Stimulated activated CD4-positive, alpha-beta T cell treated with anti-CD3 and anti-CD28 coated beads, Interleukin-1b, Interleukin-23, amount 100 ng/mL, for 1 hour (primary cell): ENCODE data around the gene DNAJC4.

Source experiments
- DNase-seq, 2 donors: peaks; one replicate each; pipeline ENCODE4 v3.0.0-alpha.2; 2020; ENCODE audit warnings: low read depth in 2 of 2

DNAJC4 gene

GRCh38 chr11:64278576-64279190 lies 48.3 kb downstream of the DNAJC4 start:
- no peak for DNase-seq

GRCh38 chr11:64281957-64282770 lies 51.8 kb downstream of the DNAJC4 start:
- no peak for DNase-seq

GRCh38 chr11:64283092-64283491 lies 52.7 kb downstream of the DNAJC4 start:
- DNase-seq, result no peak
